NCI-H1048 (cell line): ENCODE data around the gene HINT3.
"Not testable (repeated sequence)": the region's sequence is repeated elsewhere in the genome, so short reads cannot be mapped to it uniquely, and the experiment has no call there.

ENCODE experiments used
- DNase-seq: peaks from one replicate; lab custom pipeline; 2025; lab: John Stamatoyannopoulos, UW

Gene HINT3

GRCh38 chr6:126002755-126003679, 46.4 kb downstream of the HINT3 start:
- DNase-seq, result no peak

DNA sequence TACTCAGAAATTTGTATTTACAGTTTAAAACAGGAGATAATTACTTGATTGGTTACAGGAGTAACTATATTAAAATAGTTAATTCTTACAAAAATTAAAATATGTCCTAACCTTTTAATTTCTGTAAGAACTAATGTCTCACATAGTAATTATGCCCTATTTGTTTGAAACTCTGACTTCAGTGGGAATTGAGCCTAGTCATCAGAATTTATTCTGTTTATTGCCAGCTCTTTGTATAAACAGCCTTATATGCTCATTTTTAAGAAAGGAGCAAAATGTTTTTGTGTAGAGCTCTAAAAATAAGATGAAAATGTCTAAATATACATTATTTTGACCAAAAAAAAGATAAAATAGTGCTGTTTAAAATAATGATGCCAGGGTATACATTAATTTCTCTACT, 51.2 kb downstream of the HINT3 start:
- no peak for DNase-seq

GRCh38 chr6:126010040-126010439, 53.5 kb downstream of the HINT3 start:
- DNase-seq, result no peak

DNA sequence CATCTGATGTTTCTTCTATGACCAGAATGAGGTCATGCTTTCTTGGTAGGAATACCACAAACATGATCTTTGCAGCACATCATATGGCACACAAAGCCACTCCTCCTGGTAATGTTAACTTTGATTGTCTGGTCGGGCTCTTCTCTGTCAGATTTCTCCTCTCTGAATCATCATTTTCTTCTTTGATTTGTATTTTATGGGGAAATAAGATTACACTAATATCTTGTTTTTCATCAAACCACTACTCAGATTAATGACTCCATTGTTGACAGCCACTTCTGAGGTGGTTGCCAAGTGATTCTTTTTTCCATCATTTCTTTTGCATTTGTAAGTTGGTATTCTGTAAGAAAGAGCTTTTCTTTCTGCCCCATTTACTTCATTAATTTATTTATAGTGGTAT, 59.3 kb downstream of the HINT3 start:
- no peak for DNase-seq

GRCh38 chr6:126016591-126016990, 60.0 kb downstream of the HINT3 start:
- DNase-seq, result no peak

DNA sequence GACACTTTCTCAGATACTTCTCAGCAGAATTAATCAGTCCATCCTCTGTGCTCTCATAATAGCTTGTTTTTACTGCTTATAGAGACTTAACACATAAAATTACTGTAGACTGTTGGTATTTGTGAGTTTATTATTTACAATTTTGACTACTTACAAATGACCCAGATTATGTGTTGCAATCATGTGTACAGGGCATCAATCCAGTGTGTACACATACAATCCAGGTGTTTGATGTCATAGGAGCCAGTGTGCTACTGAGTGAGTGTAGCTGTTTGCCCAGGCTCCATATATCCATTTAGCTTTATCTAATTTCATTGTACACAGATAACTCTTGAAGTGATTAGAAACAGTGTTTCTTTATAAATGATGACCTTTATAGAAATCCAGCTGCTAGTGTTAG, 61.1 kb downstream of the HINT3 start:
- DNase-seq, result no peak

- DNase-seq, result no peak
Observed at GRCh38 chr6:126020305-126021050, 63.9 kb downstream of the HINT3 start.

DNA sequence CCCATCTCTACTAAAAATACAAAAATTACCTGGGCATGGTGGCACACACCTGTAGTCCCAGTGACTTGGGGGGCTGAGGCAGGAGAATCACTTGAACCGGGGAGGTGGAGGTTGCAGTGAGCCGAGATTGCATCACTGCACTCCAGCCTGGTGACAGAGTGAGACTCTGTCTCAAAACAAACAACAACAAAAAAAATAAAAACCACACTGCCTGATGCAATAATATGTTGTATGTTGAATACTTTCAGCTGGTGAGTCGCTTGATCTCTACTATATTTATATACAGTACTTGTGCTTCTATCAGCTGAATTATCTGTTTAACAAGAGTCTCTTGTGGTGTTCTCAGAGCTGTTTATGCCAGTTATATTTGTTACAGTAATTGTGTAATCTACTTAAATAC, 66.9 kb downstream of the HINT3 start:
- DNase-seq, result not testable (repeated sequence)

DNA sequence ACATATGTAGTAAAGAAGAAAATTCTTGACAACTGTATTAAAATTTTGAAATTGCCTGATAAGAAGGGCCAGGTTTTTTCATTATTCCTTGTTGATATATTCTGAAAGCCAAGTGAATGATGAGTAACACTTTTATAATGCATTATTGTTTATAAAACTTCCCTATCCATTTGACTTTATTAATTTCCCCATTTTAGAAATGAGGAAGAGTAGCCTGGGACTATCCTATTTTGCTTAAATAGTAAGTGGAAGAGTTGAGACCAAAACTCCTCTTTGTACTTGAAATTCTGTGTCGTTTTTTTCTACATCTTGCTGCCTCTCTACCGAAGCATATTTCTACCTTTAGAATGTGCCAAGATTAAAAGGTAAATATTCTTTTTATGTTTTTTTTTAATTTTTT, 69.4 kb downstream of the HINT3 start:
- DNase-seq, result no peak

DNA sequence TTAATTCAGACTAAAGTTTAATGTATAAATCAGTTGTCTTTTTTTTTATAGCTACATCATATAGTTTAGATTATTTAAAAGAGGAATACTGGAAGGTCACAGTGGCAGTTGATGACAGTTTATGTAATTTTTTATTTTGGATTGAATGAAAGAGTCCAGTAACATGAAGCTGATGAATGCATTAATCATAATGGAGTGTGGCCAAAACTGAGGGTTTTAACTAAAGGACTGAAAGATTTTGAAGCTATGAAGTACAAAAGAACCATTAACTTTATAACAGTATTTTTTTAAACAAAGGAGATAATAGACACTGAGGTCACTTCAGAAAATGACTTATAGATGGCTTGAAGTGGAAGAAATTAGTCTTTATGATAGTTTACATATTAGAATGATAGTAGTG, 71.0 kb downstream of the HINT3 start:
- no peak for DNase-seq
